ENCODE results near the gene HNRNPU.
"Not testable (repeated sequence)": the region's sequence is repeated elsewhere in the genome, so short reads cannot be mapped to it uniquely, and the experiment has no call there.

Gene HNRNPU

GRCh38 chr1:244835276-244836134 is 28.8 kb downstream of the HNRNPU start, which contains the start of gene COX20:
Gene COX20 (plus strand): TSS chr1:244835658. CDS start chr1:244835715, 57 bp downstream.
- peak within 1 kb of the TSS; percentile 61 for H3K4me3 ChIP-seq (ENCODE audit: low read depth, low read length)
- TF ChIP-seq CTCF (IDR thresholded peaks at IDR 0.05; ENCODE audit: control insufficient read depth, extremely low read depth, insufficient read depth): no peak
- DNase-seq (ENCODE audit: low read depth): peak; percentile 67

- TF ChIP-seq CTCF (IDR thresholded peaks at IDR 0.05; ENCODE audit: control insufficient read depth, extremely low read depth, insufficient read depth): no peak
- DNase-seq (ENCODE audit: low read depth): no peak
- H3K4me3 ChIP-seq (ENCODE audit: low read depth, low read length): peak overlapping the region; percentile 61
Observed at GRCh38 chr1:244834543-244835275, 29.6 kb downstream of the HNRNPU start.

GRCh38 chr1:244833734-244834542 is 30.4 kb downstream of the HNRNPU start:
- no peak for DNase-seq (ENCODE audit: low read depth)
- no peak for TF ChIP-seq CTCF (IDR thresholded peaks at IDR 0.05; ENCODE audit: control insufficient read depth, extremely low read depth, insufficient read depth)

GRCh38 chr1:244833260-244833659 is 31.1 kb downstream of the HNRNPU start:
- not testable (repeated sequence) for H3K4me3 ChIP-seq (ENCODE audit: low read depth, low read length); DNase-seq (ENCODE audit: low read depth)

More at GRCh38 chr1:244833734-244834542, 30.4 kb downstream of the HNRNPU start:
- no peak overlapping the region; the same call in 1 of the 2 replicates for H3K4me3 ChIP-seq (ENCODE audit: low read depth, low read length)

- TF ChIP-seq CTCF (IDR thresholded peaks at IDR 0.05; ENCODE audit: control insufficient read depth, extremely low read depth, insufficient read depth): no peak
- DNase-seq (ENCODE audit: low read depth): no peak
- H3K4me3 ChIP-seq (ENCODE audit: low read depth, low read length): no peak overlapping the region
Observed at GRCh38 chr1:244830639-244831038, 33.7 kb downstream of the HNRNPU start.

GRCh38 chr1:244826712-244827111 is 37.6 kb downstream of the HNRNPU start:
- no peak for TF ChIP-seq CTCF (IDR thresholded peaks at IDR 0.05; ENCODE audit: control insufficient read depth, extremely low read depth, insufficient read depth)
- DNase-seq (ENCODE audit: low read depth): peak; percentile 71
- no peak overlapping the region for H3K4me3 ChIP-seq (ENCODE audit: low read depth, low read length)

Data from LNCaP clone FGC (cell line).